ENCODE measurements around the gene PAPLN. TPM values are rescaled to one million over a fixed set of nuclear protein-coding genes. Genes with fewer than 3 reads are reported as not detected.

Gene PAPLN
- total and polyA plus RNA-seq, 11 donors, result 0.30 to 10.3 (median 1.4) TPM

DNA sequence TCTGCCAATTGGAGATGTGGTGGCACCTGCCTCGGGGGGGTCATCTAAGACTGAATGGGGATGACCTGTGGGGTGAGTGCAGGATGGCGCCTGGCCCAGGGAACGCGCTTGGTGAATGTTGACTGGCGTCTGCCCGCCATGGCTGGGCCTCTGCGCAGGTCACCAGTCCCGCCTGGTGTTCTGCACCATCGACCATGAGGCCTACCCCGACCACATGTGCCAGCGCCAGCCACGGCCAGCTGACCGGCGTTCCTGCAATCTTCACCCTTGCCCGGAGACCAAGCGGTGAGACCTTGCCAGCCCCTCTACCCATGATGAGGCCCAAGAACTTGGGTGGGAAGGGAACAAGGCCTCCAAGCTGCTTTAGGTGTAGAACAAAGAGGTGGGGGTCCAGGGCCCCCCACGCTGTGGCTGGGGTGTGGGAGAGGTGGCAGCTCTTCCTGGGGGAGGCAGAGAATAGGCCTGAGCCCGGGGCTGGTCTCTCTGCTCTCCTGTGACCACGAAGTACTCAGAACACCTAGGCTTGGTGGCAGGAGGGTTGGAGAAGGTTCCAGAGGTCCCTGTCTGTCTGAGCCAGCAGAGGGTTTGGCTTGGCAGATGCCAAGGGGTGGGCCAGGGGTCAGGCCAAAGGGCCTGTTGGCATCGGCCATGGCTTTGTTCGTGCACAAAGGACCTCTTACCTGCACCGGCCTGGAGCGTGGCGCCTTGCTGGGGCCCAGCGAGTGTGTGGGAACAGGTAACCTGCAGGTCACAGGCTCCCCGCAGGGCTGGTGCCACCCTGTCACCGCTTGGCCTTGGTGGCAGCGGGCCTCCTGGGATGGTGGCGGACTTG, 15.4 kb downstream of the PAPLN start:
- H3K9me3 ChIP-seq, result no peaks in the 10 kb centered on the region

GRCh38 chr14:73253323-73253610, 16.0 kb downstream of the PAPLN start:
- DNase-seq (no peak), ATAC-seq (no peak)
- TF ChIP-seq CTCF (IDR thresholded peaks at IDR 0.05) (no peak), POLR2A (IDR thresholded peaks at IDR 0.05) (no peak)
- no peaks in the 10 kb centered on the region for H3K36me3 ChIP-seq
- H3K4me1 ChIP-seq, result no peaks in the 10 kb centered on the region
- no peaks in the 10 kb centered on the region for H3K9me3 ChIP-seq
- no peaks in the 10 kb centered on the region for H3K27me3 ChIP-seq
- no peak overlapping the region for H3K4me3 ChIP-seq
- H3K27ac ChIP-seq, result no peak overlapping the region
- intact Hi-C loops (cut with DNase I), result no loop called here
- WGBS, 4 donors, result 92 to 94% (median 93%) methylated on average over 10 of the region's 10 CpGs

More for the DNA sequence above, 15.4 kb downstream of the PAPLN start:
- Histone ChIP-seq H3K4me3 (no peak overlapping the region), H3K27me3 (no peaks in the 10 kb centered on the region), H3K27ac (no peak overlapping the region), H3K4me1 (no peaks in the 10 kb centered on the region), H3K36me3 (no peaks in the 10 kb centered on the region)
- no peak for DNase-seq
- TF ChIP-seq CTCF (IDR thresholded peaks at IDR 0.05), result no peak
- no peak for TF ChIP-seq POLR2A (IDR thresholded peaks at IDR 0.05)
- 90 to 91% (median 90%) methylated on average over 20 to 29 of the region's 29 CpGs for WGBS, 4 donors
- intact Hi-C loops (cut with DNase I), result no loop called here
- no peak for ATAC-seq

GRCh38 chr14:73253721-73254120, 16.4 kb downstream of the PAPLN start:
- Histone ChIP-seq H3K27me3 (no peaks in the 10 kb centered on the region), H3K4me1 (no peaks in the 10 kb centered on the region), H3K4me3 (no peak overlapping the region), H3K27ac (no peak overlapping the region), H3K9me3 (no peaks in the 10 kb centered on the region), H3K36me3 (no peaks in the 10 kb centered on the region)
- ATAC-seq (no peak), DNase-seq (no peak)
- WGBS, 4 donors, result 88 to 96% (median 91%) methylated on average over 5 to 12 of the region's 12 CpGs
- intact Hi-C loops (cut with DNase I), result no loop called here
- no peak for TF ChIP-seq POLR2A (IDR thresholded peaks at IDR 0.05)

DNA sequence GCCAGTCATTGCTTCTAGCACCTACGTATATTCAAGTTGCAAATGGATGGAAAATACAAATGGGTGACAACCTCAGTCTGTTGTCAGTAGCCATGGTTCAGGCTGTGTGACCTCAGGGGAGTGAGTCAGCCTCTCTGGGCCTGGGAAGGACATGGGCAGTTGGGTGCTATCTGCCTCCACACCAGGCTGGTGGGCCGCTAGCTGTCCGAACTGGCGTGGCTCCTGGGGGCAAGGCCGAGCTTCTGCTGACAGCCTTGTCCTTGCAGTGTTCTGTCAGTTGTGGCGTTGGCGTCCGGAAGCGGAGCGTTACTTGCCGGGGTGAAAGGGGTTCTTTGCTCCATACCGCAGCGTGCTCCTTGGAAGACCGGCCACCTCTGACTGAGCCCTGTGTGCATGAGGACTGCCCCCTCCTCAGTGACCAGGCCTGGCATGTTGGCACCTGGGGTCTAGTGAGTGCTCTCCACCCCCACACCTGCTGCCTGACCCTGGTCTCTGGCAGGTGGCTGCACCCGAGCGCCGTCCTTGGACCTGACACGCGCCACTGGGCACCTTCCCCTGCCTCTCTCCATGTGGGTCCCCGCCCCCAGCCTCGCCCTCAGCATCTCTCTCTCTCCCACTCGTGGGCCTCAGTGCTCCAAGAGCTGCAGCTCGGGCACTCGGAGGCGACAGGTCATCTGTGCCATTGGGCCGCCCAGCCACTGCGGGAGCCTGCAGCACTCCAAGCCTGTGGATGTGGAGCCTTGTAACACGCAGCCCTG, 17.1 kb downstream of the PAPLN start:
- Histone ChIP-seq H3K36me3 (no peaks in the 10 kb centered on the region), H3K4me3 (no peak overlapping the region), H3K9me3 (no peaks in the 10 kb centered on the region), H3K4me1 (no peaks in the 10 kb centered on the region), H3K27me3 (no peaks in the 10 kb centered on the region), H3K27ac (no peak overlapping the region)
- TF ChIP-seq CTCF (IDR thresholded peaks at IDR 0.05) (no peak), POLR2A (IDR thresholded peaks at IDR 0.05) (no peak)
- 87 to 95% (median 92%) methylated on average over 23 to 28 of the region's 28 CpGs for WGBS, 4 donors
- ATAC-seq (no peak), DNase-seq (no peak)
- intact Hi-C loops (cut with DNase I), result no loop called here
